Measurements from ENCODE around the gene CDH2.
"Not testable (repeated sequence)": the region's sequence is repeated elsewhere in the genome, so short reads cannot be mapped to it uniquely, and the experiment has no call there.

The CDH2 gene

GRCh38 chr18:27922780-27923179 lies 254.2 kb downstream of the CDH2 start:
- no peak for DNase-seq

GRCh38 chr18:27921904-27922751 lies 254.8 kb downstream of the CDH2 start:
- DNase-seq: peak in 3 of 56 donors; percentile 10 to 31 (median 17)

GRCh38 chr18:27921392-27921791 lies 255.5 kb downstream of the CDH2 start:
- no peak for DNase-seq

GRCh38 chr18:27920836-27921235 lies 256.1 kb downstream of the CDH2 start:
- no peak for DNase-seq

GRCh38 chr18:27906189-27906588 lies 270.7 kb downstream of the CDH2 start:
- not testable (repeated sequence) for DNase-seq

- DNase-seq: no peak
Observed at GRCh38 chr18:27903906-27904305, 273.0 kb downstream of the CDH2 start.

- no peak for DNase-seq
Observed at GRCh38 chr18:27901424-27902226, 275.3 kb downstream of the CDH2 start.

All from amygdala (tissue), 56 donors.